Right renal cortex interstitium (tissue), 3 donors: Measurements from ENCODE around the gene HS2ST1. TPM values are rescaled to one million over a fixed set of nuclear protein-coding genes. Genes with fewer than 3 reads are reported as not detected.
"Not testable (repeated sequence)": the region's sequence is repeated elsewhere in the genome, so short reads cannot be mapped to it uniquely, and the experiment has no call there.

Experiments
- DNase-seq, 3 donors: peaks; one replicate each; pipeline ENCODE4 v3.0.0-alpha.2; 2013; ENCODE audit warnings: low read depth in 3 of 3, low spot score in 2 of 3
- polyA plus RNA-seq, 3 donors: library from polyadenylated mRNA; unstranded; fragments of 120-200 nt; gene quantifications; one replicate each; pipeline ENCODE4 v1.2.1, GENCODE V29; 2013; ENCODE audit not compliant: insufficient read length in 3 of 3

HS2ST1 gene
- polyA plus RNA-seq, 3 donors: 45.6 to 52.2 (median 49.6) TPM

DNA sequence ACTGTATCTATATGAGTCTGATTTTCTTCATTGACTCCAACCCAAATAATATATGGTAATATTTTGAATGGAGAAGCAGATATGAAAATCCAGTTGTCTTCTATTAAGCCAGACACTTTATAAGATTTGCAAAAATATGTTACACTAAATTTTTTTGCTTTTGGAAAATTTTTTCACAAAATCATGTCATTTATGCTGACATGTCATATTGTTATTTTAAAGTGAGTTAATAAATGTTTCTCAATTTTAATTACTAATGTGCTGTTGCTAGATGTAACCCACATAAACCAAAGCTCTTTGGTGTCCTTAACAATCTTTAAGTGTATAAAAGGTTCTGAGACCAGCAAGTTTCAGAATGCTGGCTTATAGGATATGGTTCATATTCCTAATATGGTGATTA is 142.5 kb downstream of the HS2ST1 start:
- DNase-seq: no peak

DNA sequence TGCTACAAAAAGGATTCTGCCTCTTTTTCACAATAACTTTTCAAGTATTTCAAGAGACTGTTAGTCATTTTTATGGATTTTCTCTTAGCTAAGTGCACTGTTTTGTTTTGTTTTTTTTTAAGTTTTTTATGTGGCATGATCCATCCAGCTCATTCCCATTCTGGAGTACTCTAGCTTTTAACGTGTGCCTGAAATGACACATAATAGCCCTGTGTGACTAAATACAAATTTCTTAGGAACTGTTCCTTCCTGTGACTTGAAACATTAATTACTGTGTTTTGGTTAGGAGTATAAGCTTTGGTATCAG is 143.9 kb downstream of the HS2ST1 start:
- no peak for DNase-seq

DNA sequence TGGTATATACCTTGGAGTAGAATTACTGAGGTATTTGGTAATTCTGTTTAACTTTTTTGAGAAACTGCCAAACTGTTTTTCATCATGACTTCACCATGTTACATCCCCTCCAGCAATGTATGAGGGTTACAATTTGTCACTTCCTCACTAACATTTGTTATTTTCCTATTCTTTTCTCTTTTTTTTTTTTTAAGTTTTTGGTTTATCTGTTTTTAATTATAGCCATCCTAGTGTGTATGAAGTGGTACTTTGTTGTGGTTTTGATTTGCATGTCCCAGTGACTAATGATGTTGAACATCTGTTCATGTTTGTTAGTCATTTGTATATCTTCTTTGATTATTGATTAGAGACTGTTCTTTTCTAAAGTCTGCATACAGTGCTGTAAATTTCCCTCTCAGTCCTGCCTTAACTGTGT is 147.3 kb downstream of the HS2ST1 start:
- DNase-seq: no peak

DNA sequence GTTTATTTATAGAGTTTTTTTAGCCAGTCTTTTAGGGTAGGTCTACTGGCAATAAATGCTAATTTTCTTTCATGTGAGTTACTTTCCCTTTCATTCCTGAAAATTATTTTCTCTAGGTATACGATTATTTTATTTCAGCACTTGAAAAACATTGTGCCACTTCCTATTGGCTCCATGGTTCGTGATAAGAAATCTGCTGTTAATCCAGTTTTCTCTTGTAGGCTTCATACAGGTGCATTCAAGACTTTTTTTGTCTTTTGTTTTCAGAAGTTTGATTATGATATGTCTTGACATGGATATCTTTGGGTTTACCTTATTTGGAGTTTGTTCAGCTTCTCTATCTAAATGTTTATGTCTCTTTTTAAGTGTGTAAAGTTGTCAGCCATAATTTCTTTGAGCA is 148.3 kb downstream of the HS2ST1 start:
- no peak for DNase-seq

DNA sequence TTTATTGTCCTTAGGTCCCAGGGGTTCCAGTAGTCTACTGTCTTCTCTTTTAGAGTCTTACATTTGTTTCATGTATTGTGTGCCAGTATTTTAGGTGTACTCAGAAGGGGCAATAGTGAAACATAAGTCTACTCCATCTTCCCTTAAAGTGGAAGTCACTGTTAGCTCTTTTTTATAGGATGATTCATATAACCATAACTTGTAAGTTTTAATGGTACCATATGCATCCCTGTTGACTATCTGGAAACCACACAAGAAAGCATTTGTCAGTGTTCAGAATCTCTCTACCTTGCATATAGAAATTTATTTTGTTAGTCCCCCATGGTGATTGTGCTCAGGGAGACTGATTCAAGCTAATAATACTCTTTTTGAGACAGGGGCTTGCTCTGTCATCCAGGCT is 149.9 kb downstream of the HS2ST1 start:
- DNase-seq: no peak

DNA sequence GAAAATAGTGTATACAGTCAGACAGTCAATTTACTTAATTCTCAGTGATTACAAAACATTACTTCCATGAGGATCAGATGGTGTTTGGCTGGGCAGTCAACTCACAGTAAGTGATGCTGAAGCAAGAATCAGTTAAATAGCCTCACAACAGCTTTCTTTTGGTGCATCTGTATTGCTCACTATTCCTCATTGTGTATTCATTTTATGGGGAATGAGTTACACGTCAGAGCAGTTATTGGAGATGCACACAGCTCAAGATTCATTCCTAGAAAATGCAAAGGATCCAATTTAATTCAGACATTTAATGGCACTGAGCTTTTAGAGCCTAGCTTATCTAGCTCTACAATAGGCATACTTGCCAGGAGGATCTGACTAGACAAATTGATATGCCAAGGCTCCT is 150.6 kb downstream of the HS2ST1 start:
- no peak for DNase-seq

DNA sequence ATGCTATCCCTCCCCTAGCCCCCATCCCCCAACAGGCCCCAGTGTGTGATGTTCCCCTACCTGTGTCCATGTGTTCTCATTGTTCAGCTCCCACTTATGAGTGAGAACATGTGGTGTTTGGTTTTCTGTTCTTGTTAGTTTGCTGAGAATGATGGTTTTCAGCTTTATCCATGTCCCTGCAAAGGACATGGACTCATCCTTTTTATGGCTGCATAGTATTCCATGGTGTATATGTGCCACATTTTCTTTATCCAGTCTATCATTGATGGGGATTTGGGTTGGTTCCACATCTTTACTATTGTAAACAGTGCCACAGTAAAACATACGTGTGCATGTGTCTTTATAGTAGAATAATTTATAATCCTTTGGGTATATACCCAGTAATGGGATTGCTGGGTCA is 152.3 kb downstream of the HS2ST1 start:
- DNase-seq: not testable (repeated sequence)

DNA sequence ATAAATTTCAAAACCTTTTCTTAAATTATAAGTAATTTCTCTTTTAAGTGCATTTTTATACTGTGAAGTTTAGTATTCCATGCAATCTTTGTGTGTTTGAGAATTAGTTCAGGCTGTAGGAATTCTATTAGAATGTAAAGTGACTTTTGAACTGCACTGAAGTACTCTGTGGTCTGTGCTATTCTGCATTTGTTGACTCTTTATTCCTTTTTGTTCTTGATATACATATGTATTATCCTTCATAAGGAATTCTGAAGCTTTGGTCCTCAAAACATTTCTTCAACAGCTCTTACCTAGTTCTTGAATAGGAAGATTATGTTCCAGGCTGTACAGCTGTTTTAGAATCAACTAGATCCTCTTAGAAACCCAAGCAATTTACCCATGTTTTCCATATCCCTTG is 158.0 kb downstream of the HS2ST1 start:
- no peak for DNase-seq

DNA sequence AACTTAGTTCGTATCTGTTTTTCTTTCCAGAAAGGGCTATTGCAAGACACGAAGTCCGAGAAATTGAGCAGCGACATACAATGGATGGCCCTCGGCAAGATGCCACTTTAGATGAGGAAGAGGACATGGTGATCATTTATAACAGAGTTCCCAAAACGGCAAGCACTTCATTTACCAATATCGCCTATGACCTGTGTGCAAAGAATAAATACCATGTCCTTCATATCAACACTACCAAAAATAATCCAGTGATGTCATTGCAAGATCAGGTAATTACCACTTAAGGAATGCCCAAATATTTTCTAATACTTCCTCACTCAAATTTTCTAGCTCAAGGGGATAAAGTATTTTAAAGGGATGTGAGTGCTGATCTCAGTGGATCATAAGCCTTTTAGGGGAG is 158.5 kb downstream of the HS2ST1 start:
- no peak for DNase-seq

DNA sequence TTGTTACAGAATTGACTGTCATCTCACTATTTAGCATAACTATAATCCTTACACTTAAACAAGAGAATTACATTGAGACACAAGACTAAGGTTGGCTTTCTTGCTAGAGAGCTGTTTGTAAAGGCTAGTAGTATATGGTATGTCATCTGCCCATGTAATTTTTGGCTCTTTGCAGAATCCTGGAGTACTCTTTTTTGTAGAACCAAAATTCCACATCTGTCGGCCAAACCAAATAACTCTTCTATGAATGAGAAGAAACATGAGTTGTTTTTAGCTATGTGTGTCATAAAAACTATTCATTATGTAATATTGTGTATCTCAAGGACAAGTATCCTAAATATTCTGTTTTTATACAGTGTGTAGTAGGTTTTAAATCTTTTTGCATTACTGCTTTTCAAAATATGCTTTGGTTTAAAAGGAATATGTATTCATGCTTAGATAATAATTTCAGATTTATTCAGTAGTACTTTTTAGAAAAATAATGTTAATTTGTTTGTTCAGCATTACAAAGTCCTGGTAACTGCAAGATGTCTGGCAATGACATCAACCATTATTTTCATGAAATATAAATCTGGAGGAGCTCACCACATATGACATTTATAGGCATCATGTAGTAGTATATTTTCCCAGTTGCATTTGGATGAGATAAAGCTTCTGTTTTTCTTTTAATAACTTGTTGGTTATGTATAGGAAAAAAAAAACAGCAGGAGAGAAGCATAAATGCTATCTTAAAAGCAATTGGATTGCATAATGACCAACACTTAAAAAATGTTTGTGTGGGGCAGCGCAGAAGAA is 159.8 kb downstream of the HS2ST1 start:
- DNase-seq: no peak

DNA sequence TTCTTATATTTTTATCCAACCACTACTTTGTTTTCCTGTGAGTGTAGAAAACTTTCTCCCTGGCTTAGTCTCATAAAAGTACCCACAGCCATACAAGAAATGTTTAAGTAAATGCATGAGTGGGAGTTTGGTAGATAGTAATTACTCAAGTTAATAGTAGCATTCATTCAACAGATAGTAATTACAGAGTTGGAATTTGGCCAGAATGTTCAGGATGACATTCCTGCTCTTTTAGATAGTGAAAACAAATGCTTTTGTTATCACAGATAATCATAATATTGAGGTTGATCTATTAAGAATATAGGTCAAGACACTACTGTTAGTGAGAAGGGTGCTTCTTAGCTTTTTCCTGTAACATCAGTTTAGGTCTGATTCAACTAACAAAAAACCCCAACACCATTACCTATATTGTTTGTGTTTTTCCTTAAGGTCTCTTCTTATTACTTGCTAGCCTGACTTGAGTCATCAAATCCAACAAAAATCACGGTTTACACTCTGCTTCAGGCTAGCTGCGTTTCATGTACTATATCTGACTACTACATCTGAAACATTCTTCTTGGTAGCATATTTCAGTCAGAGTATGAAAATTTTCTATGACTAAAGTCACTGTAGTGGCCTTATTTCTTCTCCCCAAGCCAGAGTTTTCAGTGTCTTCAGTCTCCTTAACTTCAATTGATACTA is 163.7 kb downstream of the HS2ST1 start:
- no peak for DNase-seq

DNA sequence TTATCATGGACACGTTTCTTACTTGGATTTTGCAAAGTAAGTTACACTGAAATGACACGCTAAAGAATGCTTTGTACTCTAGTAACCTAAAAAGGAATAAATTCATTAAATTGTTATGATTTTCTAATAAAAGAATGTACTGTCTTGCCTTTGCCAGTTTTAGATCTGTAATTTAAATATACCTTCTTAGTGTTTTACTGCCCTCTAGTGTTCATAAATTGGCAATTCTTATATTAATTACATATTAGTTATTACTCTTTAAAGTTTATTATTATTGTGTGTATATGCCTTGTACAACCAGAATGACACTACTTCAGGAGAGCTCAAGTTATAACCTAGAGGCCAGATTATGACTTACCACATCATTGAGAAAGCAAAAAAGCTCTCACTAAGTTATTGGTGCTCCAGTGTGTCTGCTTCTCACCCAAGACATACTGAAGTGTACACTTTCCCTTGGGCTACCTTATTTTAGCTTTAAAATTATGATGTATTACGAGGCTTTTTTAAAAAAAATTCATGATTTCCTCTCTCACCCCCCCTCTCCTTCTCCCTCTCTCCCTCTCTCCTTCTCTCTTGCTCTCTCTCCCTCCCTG is 169.9 kb downstream of the HS2ST1 start:
- DNase-seq: no peak

DNA sequence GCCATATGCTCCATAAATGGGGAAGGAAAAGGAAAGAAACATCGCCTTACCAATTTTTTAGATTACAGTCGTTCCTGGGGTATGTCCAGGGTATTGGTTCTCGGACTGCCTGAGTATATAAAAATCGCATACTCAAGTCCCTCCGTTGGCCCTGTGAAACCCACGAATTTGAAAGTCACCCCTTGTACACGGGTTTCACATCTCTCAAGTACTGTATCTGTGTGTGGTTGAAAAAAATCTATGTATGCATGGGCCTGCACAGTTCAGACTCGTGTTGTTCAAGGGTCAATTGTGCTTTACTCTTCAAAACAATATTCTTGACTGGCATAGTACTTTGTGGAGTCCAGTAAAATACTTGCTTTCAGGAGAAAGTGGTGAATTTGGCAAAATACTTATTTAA is 171.7 kb downstream of the HS2ST1 start:
- no peak for DNase-seq

DNA sequence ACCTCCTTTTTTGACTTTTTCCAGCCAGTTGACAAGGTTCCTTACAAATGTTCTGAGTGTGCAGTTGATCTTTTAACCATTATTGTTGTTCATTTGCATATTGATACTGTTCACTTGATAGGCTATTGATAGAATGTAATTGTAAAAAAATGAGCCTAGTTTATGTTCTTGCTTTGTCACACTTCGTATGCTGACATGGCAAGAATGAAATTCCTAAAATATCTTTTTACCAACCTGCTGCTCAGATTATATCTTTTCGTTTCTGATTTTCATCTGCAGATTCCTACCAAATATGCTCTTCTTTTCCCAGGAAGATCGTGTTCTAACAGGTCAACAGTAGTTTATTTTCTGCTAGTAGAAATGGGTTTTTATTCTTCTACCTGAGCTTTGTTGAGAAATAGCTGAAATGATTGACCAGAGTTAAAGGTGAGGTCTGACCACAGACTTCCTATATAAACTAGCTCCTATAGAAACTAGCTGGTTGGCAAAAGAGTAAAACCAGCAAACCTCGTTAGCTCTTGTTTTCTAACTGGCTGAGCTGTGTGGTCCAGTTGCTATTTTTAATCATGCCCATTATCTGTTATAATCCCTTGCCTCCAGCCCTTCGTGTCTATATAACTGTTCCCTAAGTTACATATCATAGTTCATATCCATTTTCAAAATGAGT is 174.8 kb downstream of the HS2ST1 start:
- no peak for DNase-seq

DNA sequence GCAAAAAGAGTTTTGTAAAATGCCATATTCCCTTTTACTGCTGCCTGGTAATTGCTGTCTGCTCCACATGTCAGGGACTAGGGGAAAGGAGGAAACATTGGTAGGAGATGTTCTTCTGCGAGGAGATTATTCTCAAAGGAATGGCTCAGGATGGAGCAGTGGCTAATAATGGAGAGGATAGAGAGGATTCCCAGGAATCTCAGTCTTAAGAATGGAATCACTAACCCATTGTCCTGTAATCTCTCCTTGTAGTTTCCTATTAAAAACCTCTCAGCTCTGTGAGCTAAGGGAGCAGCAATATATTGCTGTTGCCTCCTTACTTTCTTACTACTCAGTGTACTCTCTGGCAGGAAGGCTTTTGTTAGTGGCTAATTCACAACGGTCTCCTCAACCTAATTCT is 175.4 kb downstream of the HS2ST1 start:
- no peak for DNase-seq

DNA sequence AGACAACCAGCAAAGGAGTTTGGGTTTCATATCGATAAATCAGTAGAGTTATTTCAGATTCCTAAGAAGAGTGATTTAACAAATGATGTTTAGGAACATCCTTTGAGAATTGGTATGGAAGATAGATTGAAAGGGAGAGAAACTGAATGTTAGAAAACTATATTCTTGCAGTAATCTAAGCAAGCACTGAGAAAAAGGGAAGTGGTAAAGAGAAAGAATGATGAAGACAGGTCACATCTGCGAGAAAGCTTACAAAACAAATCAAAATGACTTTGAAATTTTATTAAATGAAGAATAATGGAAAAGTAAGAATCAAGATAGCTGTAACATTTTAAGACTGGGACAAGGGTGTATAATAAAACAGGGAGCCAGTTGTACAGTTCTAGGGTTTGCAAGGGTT is 177.0 kb downstream of the HS2ST1 start:
- no peak for DNase-seq

DNA sequence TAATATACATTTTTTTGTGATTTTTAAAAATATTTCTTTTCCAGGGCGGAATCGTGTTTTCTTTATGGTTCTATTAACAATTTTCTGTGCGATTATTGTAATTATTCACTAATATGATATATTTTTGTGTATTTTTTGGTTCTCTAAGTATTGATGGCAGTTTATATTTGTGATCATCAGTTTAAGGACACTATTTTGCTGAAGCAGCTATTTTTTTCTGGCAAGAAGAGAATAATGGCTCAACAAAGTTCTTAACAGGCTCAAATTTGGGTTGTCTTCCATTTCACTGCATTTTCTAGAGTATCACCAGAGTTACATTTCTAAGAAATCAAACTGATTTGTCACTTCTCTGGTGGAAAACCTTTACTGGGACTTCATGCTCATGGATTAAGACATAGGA is 178.4 kb downstream of the HS2ST1 start:
- no peak for DNase-seq

DNA sequence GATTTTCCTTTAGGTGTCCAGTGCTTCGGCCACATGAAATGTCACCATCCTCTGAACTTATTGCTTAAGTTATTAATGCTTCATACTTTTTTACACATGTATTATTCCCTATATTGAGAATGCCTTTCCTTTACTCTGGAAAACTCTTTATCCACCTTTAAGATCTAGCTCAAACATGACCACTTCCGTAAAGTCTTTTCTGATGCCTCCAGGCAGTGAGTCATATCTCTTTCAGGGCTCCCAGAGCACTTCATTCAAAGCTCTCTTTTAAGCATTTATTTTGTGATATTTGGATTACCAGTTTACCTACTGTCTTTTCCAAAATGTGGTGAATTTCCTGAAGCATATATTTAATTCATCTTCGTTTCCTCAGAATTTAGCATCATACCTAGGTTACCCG is 178.9 kb downstream of the HS2ST1 start:
- no peak for DNase-seq

DNA sequence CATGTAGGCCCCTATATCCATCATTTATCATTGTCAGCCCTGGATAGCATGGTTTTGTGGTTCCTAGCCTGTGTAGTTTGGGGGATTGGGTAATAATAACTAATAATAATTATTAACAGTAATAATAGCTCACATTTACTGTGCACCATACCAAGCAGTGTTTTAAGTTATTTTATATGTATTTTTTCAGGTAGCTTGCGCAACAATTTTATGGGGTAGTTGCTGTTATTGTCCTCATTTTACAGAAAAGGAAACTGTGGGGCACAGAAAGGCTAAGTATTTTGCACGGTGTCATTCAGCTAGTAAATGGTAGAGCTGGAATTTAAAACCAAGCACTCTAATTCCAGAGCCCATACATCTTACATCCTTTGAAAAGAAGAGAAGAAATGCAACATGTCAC is 179.8 kb downstream of the HS2ST1 start:
- no peak for DNase-seq

DNA sequence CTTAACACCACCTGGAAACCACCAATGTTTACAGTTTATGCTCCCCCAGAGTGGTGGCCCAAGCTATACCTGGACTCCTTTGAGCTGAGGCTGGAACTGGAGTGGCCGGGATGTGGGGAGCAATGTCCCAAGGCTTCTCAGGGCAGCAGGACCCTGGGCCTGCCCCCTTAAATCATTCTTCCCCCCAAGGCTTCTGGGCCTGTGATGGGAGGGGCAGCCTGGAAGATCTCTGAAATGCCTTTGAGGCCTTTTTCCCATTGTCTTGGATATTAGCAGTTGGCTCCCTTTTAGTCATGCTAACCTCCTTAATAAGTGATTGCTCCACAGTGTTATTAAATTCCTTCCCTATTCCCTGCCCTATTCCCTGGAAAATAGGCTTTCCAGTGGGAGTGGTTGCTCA is 185.8 kb downstream of the HS2ST1 start:
- no peak for DNase-seq

DNA sequence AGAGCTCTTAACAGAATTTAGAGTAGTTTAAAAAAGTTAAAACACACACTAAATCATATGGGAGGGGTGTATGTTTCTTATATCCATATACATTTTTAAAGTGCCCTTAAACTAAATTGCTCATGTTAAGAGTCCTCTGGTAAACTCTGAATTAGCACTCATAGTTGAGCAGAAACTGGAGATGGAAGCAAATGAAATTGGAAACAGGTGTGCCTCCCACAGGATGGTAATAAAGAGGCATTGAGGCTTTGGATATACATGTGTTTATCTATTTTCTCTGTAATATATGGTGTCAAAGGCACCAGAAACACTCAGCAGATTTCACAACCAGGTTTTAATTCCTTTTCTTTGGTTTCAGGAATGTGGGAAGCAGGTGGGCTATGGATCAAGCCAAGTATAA is 188.6 kb downstream of the HS2ST1 start:
- no peak for DNase-seq

DNA sequence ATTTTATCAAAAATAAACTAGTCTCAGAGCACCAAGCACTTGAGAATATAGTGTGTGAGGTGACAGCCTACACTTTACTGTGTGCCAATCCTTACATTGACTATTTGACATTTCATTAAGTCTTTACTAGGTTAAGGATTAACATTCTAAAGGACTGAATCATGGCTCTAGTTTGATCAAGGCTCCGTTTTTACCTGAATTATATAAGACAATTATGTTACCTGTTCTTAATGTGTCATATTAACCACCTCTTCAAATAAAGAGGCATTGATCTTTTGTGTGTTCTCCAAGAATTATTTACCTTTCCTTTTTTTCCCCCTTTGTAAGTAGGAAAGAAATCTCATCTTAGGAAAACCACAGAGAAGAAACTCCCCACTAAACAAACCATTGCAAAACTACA is 189.7 kb downstream of the HS2ST1 start:
- DNase-seq: no peak
